GM19043 (cell line): ENCODE measurements around the gene PAPPA2.

ENCODE experiments used
- ATAC-seq: cut with Tn5 transposase; IDR thresholded peaks from one replicate; pipeline ENCODE4 v1.9.1; 2021; ENCODE audit warnings: low read depth; ENCODE audit not compliant: unreplicated experiment

Gene PAPPA2

GRCh38 chr1:176791906-176792305 is 328.9 kb downstream of the PAPPA2 start:
- no peak for ATAC-seq

DNA sequence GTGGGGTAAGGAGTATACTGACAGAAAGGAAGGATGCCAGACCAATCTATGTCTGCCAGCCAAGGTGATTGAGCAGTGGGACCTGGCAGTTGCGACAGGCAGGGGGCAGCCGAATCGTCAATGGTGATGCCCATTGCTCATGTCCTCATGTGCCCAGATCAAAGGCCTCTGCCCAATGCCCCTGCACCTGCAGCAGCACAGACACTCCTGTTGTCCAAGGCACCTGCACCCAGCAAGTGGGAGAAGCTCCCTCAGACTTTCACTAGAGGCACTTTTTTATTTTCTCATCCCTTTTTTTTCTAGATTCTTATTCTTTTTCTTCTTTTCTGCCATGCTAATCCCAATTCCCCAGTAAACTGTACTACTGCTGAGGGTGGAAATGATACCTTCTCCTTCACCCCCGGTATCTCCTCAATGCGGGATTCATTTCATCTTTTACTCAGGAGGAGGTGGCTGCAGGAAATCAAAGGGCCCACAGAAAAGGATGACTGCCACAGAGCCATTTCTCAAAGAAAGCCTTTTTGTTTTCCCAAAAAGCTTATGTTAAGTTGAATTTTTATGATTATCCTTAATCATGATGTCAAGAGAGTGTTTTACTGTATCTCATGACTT is 332.0 kb downstream of the PAPPA2 start:
- ATAC-seq: no peak

- ATAC-seq: no peak
Observed at GRCh38 chr1:176795929-176796328, 333.0 kb downstream of the PAPPA2 start.

- no peak for ATAC-seq
Observed at GRCh38 chr1:176796583-176796982, 333.6 kb downstream of the PAPPA2 start.

- no peak for ATAC-seq
Observed at GRCh38 chr1:176799327-176799726, 336.4 kb downstream of the PAPPA2 start.

DNA sequence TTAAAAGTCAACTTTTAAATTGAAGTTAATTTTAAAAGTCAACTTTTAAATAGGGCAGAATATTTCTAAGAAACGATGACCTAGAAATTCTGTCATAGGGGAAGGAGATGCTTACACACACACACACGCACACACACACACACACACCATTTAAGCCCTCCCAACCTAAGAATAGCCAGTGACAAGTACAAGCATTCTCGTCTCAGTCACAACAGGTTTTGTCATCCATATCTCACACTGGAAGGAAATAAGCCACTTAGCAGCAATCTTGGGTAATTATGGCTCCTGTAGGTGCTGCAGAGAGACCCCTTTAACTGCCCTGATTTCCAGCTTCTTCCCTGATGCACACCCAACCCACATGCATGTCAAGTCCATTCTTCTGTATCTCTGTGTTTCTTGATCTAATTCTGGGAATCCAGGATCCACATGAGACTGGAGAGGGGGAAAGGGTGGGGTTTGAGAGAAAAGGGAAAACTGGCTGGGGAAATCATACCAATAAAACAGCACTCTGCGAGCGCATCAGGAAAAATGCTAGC is 338.1 kb downstream of the PAPPA2 start:
- no peak for ATAC-seq

DNA sequence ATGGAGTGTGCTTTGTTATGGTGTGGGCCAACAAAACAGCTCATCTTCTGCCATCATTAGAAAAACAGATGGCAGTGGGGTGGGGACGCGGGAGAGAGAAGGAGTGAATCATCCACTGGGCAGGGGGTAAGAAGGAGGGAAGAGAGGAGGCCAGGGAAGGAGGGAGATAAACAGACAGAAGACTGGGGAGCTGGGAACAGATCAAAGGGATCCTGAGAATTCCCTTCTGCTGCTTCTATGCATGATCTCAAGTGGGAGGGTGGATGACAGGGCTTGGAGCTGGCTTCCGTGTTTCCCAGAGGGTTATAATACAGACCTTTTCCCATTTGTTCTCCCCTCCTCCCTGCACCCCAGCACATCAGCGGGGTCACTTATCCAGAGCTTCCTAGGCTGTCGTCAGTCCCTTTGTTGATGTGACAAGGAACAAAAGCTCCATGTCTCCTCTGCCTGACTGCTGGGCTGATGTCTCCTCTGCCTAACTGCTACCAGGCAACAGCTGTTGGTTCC is 338.6 kb downstream of the PAPPA2 start:
- no peak for ATAC-seq

DNA sequence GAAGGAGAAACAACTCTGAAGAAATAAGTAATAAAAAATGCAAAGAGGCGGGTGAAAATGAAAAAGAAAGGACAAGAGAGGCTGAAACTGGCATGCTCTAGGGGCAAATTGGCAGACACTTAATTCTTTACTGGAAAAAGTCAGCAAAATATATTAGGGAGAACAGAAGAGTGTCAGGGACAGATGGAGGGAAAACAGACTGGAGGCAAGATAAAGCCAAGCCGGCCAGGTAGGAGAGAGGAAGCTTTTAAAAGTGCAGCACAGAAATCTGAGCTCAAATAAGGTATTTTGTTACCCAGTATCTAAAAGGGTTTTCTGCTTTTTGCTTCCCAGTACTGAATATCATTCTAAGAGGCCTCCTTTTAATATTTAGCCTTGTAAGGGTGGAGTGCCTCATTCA is 339.3 kb downstream of the PAPPA2 start:
- no peak for ATAC-seq

GRCh38 chr1:176803042-176803441 is 340.1 kb downstream of the PAPPA2 start:
- no peak for ATAC-seq

DNA sequence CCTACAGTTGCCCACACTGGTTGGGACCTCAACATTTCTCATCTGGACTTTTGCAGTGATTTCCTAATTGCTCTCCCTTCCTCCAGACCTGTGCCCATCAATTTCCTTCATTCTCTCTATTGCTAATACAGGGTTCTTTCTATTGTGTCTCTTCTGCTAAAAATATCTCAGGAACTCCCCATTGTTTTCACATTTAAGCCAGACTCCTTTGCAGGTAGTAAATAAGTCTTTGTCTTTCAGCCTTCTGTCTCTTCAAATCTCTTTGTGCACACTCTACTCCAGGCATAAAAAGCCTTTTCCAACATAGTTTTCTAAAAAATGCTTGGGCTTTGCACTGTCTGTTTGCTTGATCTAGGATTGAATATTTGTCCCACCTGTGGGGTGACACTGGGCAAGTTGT is 340.6 kb downstream of the PAPPA2 start:
- ATAC-seq: no peak

GRCh38 chr1:176809292-176809691 is 346.3 kb downstream of the PAPPA2 start:
- no peak for ATAC-seq

DNA sequence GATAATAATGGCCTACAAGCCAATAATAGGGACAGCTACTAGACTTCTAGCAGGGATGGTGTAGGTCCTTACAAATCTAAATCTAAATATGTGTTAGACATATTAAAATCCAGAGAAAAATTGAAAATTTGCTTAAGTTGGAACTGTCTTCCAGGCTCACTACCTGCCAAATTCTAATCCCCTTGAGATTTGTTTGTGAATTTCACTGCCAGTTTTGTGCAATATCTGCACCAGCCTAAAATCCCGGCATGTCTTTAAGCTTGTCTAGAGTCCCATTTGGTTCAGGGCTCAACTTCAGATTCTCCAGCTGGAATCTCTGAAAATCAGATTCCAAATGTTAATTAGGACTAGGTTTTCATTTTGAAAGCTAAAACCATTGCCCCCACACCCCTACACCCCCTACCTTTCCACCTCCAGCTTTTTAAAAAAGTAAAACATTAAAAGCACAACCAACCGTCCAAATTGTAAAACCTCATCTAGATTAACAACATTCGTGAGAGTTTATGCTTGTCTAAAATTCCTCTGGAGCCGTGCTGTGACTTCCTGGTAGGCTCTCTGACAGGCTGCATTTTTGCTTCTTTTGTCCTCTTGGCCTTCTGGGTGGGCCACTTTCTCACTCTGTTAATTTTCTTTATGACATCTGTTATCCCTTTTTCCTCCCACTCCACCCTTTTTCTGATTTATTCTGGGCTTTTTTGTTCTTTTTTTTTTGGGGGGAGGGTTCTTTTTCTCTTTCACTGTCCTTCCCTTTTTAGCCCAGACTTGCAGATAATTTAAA is 348.7 kb downstream of the PAPPA2 start:
- no peak for ATAC-seq

- no peak for ATAC-seq
Observed at GRCh38 chr1:176815621-176816020, 352.6 kb downstream of the PAPPA2 start.

DNA sequence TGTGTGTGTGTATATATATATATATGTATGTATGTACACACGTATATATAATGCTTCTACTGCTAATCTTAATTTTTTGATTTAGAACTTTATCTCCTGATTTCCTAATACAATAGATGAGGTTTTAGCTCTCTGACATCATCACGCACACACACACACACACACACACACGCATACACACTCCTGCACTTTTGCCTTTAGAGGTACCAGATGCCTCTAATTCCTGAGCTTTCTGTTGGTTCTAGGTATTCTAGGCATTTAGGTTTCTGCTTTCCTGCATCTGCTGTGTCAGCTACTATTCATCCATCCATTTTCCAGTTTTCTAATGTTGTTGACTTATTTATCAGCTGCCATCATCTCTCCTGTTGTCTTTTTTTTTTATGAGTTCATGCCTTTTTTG is 353.3 kb downstream of the PAPPA2 start:
- ATAC-seq: no peak

- no peak for ATAC-seq
Observed at GRCh38 chr1:176820391-176821031, 357.5 kb downstream of the PAPPA2 start.

DNA sequence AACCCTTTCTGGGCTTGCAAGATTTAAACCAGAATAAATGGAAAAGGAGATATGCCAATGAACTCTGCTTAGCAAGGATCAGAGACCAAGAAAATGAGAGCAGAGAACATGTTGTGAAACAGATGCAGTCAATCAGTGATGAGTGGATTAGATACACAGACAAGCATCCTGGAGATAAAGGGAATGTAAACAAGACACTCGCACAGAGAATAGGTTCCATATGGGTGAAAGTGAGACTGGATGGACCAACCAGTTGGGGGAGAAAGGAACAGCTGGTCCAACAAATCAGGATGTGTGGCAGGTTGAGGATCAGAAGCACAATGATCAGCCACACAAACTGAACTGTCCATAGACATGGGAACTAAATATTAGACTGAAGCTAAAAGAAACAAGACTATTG is 363.3 kb downstream of the PAPPA2 start:
- ATAC-seq: no peak

- ATAC-seq: no peak
Observed at GRCh38 chr1:176829261-176829660, 366.3 kb downstream of the PAPPA2 start.

DNA sequence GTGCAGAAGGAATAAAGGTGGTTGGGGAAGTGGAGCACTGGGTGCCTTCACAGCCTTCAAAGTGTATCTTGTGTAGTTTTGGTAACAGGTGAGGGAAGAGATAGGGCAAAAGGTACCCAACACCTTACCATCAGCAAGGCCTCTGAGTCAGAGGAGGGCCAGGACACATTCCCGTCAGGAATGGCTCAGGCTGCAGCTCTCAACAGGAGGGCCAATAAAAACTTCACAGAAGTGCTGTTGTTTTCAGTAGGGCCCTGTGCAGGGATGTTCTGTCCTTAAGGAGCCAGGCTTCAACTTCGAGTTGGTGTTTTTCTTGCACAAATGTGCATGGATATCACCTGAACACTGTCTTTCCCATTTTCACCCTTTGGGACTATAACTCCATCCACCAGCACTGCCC is 368.2 kb downstream of the PAPPA2 start:
- ATAC-seq: no peak

- no peak for ATAC-seq
Observed at GRCh38 chr1:176837708-176838107, 374.7 kb downstream of the PAPPA2 start.

DNA sequence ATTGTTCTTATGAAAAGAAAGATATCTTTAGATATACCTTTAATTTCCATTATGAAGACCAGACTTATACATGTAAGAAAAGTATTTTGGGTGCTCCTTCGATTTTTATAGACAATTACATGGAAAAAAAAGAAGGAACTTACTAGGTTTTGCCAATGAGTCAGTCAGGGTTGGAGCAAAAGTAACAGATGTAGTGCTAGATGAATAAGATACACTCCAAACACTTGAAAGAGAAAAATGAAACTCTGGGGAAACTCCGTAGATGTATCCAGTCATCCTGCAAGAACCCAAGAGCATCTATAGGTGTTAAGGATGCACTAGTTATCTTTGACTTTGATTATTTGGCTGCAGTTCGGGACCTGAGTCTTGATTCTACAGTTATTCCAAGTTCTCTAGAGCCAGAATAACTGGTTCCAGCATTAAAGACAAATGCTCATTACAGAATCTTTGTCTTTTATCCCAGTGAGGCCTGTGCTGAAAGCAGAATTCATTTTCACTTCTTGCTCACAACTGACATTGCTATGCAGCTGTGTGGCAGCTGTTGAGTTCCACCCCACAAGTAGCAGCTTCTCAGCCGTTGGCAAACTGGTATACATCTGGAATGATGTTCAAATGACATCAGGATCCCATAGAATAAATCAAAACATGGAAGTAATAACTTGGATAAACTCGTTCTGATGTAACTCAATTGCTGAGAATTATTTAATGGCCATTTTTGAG is 375.5 kb downstream of the PAPPA2 start:
- no peak for ATAC-seq

DNA sequence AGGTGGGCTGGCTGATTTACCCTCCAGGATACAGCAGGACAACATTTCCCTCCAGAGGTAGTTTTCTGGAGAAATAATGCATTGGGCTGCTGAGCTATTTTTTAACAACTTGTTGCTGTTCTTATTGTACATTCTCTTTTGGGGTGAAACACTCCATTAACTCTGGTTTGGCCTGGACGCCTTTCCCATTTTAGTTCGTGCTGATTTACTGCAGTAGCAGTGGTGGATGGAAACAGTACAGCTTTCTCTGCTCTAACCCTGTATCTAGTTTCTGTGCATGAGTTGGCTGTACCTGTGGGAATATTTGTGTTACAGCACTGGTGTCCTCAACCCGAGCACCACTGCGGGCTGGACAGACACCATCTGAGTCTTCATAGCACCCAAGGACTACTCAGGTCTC is 376.2 kb downstream of the PAPPA2 start:
- no peak for ATAC-seq
